ENCODE data around the gene EARS2. TPM values are rescaled to one million over a fixed set of nuclear protein-coding genes. Genes with fewer than 3 reads are reported as not detected.

The EARS2 gene
- total RNA-seq, 1 donor from 2014 or later: 21.1 TPM

- no peaks in the 10 kb centered on the region for H3K9me3 ChIP-seq (replicated peaks)
- TF ChIP-seq CTCF (IDR thresholded peaks at IDR 0.05; ENCODE audit: borderline replicate concordance): no peak
- DNase-seq: no peak
- H3K4me3 ChIP-seq: no peak overlapping the region
- H3K27ac ChIP-seq (replicated peaks): no peak overlapping the region
- intact Hi-C loops (cut with micrococcal nuclease): no loop called here
- peaks cover 99% of the 10 kb centered on the region for H3K36me3 ChIP-seq
- H3K4me1 ChIP-seq: no peaks in the 10 kb centered on the region
- H3K27me3 ChIP-seq (ENCODE audit: low read depth): no peaks in the 10 kb centered on the region
These were observed 78.6 kb downstream of the EARS2 start for GRCh38 chr16:23478566-23478965.

DNA sequence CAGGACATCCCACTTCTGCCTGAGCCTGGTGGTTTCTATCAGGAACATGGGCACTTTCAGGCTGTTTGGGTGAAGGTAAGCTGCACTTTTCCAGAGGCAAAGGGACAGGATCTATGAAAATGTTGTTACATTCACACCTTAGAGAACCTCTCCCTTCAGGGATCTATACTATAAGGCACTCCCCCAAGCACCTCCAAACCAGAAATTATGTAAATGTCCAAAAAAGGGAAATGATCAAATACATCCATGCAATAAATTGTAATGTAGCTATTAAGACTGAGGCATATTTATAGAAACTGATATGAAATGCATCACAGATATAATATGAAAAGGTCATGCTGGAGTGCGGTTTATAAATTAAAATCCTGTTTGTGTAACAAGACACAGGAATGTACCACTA, 80.9 kb downstream of the EARS2 start:
- Histone ChIP-seq H3K9me3 (replicated peaks) (no peaks in the 10 kb centered on the region), H3K27ac (replicated peaks) (no peak overlapping the region), H3K4me1 (no peaks in the 10 kb centered on the region), H3K4me3 (no peak overlapping the region), H3K27me3 (ENCODE audit: low read depth) (no peaks in the 10 kb centered on the region), H3K36me3 (peaks cover 95% of the 10 kb centered on the region)
- intact Hi-C loops (cut with micrococcal nuclease): no loop called here
- DNase-seq: no peak
- no peak for TF ChIP-seq CTCF (IDR thresholded peaks at IDR 0.05; ENCODE audit: borderline replicate concordance)

Other genes starting within 250 kb of the EARS2 start
- gene COG7, start 104.2 kb downstream of the EARS2 start, total RNA-seq: 11.7 TPM
- gene GGA2, start 46.9 kb downstream of the EARS2 start, total RNA-seq: 59.4 TPM
- gene UBFD1, start 377 bp upstream of the EARS2 start, total RNA-seq: 61.4 TPM
- 464 TPM for gene NDUFAB1, start 39.0 kb upstream of the EARS2 start, total RNA-seq
- gene PALB2, start 84.0 kb upstream of the EARS2 start, total RNA-seq: 4.2 TPM
- gene DCTN5, start 84.1 kb upstream of the EARS2 start, total RNA-seq: 40.0 TPM
- gene PLK1, start 121.5 kb upstream of the EARS2 start, total RNA-seq: 1.2 TPM
- gene ERN2, start 155.9 kb upstream of the EARS2 start, total RNA-seq: not detected
- not detected for gene CHP2, start 197.7 kb upstream of the EARS2 start, total RNA-seq

Measured in left ventricle myocardium inferior (tissue), 1 donor.